GM18498 (cell line): Measurements from ENCODE around the gene LRBA.
"Not testable (repeated sequence)": the region's sequence is repeated elsewhere in the genome, so short reads cannot be mapped to it uniquely, and the experiment has no call there.

ENCODE experiments used
- ATAC-seq: cut with Tn5 transposase; IDR thresholded peaks from one replicate; pipeline ENCODE4 v1.9.1; 2021; ENCODE audit warnings: mild to moderate bottlenecking, moderate library complexity; ENCODE audit not compliant: unreplicated experiment

The LRBA gene

DNA sequence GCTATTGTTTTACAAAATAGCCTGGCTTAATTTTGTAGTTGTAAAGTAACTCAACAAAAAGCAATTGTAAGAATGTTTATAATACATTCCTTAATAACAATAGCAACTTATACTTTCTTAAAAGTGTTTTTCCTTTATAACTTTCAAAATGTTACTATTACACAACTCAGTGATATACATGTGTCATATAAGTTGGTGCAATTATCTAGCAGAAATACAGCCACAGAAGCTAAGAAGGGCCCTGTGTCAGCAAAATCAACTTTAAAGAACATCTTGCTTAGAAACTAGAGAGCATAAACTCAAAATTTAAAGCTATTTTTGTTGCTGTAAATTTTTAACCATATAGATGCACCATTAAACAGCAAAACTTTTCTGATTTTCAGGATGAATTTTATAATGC, 474.5 kb downstream of the LRBA start:
- ATAC-seq: no peak

DNA sequence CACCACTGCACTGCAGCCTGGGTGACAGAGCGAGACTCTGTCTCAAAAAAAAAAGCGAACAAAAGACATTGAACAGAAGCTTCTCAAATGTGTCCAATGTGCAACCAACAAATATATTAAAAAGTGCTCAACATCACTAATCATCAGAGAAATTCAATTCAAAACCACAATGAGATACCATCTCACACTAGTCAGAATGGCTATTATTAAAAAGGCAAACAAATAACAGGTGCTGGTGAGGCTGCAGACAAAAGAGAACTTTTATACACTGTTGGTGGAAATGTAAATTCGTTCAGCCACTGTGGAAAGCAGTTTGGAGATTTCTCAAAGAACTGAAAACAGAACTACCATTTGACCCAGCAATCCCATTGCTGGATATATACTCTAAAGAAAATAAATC, 477.2 kb downstream of the LRBA start:
- ATAC-seq: not testable (repeated sequence)

DNA sequence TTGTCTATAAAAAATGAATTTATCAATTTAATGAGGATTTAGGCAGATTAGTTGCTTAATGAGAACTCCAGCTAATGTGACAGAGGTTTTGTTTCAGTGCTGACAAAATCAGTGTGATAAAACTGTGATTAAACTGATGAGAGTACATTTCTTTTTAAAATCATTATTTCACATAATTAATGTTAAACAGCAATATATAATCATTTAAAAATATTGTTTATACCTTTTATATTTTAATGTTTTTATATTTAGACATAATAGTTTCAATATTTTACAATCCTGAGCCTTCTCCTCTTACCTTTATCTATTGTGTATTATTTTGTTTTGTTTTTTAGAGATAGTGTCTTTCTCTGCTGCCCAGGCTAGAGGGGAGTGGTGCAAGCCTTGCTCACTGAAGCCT, 480.3 kb downstream of the LRBA start:
- ATAC-seq: no peak

DNA sequence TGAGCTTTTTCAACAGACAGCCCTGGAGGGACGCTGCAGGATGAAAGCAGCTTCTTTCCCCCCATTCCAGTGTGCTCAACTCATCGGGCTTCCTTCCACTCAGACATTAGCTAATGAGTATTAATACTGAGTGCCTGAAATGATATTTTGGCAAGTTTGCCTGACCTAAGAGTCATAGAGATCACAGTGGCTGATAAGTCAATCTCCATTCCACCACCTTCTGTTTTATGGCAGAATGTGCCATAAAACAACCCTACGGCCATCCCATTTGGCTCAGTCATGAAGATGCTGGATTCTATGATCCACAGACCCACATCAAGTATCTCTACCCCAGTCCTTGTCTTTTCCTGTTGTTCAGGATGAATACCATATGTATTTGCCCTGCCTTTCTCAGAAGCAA, 481.4 kb downstream of the LRBA start:
- ATAC-seq: no peak

DNA sequence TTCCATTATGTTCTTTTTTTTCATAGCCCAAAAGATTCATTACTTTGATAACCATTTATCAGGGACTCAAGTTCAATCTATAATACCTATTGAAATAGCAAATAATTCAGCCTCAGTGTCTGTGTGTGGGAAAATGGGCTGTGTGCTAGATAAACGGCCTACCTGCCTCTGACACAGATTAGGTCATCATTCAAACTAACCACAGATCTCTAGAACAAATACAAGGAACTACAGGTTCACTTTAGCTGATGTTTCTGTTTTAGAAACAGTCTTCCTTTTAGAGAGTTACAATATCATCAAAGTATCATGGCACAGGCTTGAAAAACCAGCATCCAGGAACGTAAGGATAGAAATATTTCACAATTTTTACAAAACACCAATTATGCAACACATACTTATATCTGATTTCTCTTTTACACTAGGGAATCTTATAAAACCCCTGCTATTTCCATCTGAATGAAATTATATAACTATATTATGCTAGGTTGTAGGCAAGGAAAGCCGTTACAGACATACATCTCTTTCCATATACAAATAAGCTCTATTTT, 489.7 kb downstream of the LRBA start:
- no peak for ATAC-seq

DNA sequence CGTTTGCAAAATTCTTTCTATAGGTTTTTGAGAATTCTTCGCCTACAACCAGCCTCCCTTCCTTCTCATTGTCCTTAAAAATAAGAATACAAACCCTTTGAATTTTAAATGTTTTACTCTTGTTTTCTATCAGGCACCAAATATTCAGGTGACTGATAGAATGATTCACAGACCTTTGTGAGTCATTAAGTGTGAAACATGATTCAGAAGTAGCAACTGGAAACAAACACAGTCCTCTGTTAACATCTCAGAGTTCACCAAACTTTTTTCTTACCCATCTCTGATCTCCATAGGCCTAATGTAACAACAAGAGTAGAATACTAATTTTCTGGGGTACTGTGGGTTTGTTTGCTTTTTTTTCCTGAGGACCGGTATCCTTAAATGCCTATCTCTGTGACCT, 496.5 kb downstream of the LRBA start:
- no peak for ATAC-seq

DNA sequence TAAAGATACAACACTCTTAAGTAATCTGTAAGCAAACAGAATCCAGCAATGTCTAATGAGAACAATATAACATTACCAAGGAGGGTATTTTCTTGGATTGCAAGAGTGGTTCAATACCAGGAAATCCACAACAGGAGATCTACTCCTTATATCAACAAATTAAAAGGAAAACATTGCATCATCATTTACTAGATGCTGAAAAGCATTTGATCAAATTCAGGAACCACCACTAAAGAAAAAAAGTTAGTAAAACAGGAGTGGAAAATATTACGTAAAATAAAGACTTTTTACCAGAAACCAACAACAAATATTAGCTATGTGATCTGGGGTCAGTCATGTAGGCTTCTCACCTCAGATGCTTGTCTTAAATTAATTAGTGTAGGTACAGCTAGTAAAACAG, 499.9 kb downstream of the LRBA start:
- no peak for ATAC-seq

DNA sequence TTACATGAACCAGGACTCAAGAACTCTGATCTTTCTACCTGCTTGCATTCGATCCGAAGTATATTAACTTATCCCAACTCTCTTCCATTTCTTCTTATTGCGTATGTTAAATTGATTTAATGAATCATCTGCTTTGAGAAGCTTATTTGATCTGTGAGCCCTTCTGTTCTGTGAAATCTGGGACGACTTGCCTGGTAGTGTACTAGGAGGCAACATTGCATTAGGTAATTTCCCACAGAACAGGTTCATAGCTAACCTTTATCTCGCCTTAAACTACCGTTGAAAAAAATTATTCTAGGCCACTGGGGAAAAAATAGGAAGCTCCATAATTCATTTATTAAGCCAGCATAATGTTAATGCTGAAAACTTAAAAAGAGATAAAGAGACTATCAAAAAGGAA, 500.4 kb downstream of the LRBA start:
- no peak for ATAC-seq

DNA sequence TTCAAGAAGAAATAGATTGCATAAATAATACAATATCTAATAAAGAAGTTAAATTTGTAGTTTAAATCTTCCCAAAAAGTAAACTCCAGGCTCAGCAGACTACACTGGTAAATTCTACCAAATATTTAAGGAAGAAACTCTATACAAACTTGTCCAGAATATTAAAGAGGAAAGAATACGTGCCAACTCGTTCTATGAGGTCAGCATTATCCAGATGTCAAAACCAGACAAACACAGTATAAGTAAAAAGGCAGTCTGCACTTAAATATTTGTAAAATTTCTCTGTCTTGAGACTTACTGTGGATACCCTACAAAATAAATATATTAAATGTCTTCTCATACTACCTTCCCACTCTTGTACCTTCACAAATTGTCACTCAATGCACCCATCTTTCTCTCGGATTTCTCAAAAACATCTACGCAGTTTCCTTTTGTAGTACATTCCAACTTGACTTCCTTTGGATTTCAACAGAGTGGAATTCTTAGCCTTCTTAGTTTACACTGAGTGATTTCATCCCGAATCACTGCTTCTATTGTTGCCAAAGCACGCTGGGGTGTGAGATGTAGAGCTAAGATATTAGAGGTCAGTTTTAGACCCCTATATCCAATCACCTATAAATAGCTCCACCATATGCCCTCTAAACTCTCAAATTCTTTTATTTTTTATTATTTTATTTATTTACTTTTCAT, 504.8 kb downstream of the LRBA start:
- ATAC-seq: no peak

DNA sequence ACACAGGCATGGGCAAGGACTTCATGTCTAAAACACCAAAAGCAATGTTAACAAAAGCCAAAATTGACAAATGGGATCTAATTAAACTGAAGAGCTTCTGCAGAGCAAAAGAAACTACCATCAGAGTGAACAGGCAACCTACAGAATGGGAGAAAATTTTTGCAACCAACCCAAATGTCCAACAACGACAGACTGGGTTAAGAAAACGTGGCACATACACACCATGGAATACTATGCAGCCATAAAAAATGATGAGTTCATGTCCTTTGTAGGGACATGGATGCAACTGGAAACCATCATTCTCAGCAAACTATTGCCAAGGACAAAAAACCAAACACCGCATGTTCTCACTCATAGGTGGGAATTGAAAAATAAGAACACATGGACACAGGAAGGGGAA, 507.4 kb downstream of the LRBA start:
- not testable (repeated sequence) for ATAC-seq

DNA sequence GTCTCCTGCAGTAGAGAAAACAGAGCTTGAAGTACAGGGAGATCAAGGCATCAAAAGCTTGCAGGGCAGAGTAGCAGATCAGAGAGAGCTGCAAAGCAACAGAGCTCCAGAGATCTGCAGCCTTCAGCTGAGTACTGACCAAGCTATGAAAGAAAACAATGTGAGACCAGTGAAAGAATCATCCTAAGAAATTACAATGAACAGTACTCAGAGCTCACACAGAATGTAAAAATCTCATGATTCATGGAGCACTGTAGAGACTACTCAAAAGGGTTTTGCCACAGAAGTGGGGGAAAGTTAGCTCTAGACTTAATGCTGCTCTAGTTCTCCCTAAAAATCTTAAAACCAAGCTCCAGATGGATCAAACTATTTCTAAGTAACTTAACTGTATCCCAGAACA, 513.1 kb downstream of the LRBA start:
- ATAC-seq: no peak

DNA sequence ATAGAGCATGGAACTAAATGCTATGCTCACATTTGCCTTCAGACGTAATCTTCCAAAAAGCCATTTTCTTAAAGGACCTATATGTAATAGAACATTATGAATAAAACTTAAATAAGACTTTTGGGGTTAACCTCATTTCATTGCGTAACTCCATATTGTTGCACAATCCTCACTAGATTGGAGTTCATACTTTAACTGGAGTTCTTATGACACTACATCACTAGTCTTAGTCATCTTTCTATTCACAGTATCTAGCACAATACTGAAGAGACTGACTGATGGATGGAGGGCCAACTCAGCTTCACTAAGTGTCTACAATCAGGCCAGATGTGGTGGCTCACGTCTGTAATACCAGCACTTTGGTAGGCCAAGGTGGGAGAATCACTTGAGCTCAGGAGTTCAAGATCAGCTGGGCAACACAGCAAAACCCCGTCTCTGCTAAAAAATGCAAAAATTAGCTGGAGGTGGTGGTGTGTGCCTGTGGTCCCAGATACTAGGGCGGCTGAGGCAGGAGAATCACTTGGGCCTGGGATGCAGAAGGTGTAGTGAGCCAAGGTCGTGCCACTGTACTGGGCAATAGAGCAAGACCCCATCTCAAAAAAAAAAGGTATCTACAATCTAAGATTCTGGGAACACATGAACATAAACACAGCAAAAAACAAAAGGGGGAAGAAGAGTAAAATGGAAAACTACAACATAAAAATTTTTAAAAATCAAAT, 513.9 kb downstream of the LRBA start:
- no peak for ATAC-seq

DNA sequence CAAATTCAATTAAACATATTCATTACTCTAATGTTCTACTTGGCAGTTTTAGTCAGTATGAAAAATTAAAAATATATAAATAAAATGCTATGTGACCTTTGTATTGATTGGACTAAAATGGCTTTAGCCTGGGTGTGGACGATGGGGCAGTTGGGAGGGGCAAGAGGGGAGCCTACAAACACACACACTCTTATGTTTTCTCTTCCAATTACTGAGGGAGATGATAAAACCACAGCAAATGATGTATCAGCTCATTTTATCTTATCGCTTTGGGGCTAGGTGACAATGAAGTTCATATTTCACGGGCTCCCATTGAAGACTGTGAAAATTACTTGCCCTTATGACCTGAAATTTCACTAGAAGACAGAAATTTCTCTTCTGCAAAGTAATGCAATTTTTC, 517.5 kb downstream of the LRBA start:
- ATAC-seq: no peak

DNA sequence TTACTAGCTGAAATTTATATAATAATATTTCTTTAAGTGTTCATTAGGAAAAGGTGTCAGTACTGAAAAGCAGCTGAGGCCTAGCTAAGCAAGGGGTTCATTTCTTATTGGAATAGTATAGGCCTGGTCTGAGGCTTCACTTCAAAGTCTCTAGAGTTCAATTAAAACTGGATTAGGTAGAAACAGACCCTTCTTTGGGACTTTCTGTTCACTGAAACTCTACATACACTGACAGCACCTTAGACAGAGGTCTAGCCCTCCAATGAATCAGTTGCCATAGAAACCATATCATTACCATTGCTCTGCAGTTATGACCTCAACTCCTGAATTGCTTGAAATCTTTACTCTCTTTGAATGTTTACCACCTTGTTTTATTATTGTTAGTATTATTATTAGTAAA, 519.5 kb downstream of the LRBA start:
- ATAC-seq: no peak

DNA sequence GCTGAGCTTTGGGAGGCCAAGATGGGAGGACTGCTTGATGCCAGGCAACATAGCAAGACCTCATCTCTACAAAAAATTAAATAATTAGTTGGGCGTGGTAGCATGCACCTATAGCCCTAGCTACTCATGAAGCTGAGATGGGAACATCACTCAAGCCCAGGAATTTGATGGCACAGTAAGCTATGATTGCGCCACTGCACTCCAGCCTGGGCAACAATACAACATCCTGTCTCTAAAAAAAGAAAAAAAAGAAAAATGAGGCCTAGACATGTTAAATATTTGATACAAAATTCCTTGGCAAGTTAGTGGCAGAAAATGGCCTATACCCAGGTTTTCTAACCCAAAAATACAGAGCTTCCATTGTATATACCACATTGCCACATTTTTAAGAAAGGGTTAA, 521.2 kb downstream of the LRBA start:
- ATAC-seq: no peak

DNA sequence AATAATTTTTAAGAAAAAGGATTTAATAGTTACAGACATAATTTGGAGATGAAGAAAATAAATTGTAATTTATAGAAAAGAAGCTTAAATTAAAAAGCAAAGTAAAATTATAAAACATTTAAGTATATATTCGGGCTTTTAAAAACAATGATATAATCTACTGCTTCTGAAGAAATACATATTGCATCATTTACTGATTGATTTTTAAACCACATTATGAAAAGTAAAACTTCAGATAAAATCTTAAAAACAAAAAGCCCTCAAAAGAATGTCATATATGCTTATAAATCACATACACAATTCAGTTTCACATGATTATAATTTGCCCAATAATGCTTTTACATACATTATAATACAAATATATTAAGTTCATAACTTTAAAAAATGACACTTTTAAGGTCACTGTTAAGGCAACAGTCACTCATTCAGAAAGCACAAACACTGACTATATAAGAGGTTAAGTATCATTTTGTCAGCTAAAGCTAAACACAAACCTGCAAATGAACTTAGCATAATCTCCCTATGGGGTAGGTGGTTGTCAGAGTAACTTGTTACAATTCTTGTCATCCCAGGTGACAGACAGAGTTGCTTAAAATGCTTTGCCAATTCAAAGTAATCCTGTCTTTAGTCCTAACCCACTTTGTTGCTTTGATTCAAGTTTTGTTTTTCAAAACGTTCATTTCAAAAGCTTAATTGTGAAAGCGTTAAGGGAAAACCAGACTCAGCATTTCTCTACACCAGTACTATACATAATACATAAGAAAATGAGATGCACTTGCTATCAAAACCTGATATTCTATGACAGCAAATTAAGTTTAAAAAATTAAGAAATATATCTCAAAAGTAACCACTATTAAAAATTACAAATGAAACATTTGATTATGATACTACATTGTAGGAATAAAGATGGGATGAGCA, 523.7 kb downstream of the LRBA start:
- no peak for ATAC-seq

DNA sequence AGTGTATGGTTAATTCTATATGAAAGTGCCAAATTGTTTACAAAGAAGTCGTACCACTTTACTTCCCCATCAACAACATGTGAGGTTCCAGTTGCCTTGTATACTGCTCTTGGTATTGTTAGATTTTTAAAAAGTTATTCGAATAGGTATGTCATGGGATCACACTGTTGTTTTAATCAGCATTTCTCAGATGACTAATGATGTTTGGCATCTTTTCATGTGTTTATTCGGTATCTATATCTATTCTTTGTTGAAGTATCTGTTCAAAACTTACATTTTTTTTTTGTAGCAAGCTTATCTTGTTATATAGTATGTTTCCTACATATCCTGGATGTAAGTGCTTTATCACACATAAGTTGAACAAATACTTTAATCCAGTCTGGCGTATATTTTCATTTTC, 532.5 kb downstream of the LRBA start:
- no peak for ATAC-seq

DNA sequence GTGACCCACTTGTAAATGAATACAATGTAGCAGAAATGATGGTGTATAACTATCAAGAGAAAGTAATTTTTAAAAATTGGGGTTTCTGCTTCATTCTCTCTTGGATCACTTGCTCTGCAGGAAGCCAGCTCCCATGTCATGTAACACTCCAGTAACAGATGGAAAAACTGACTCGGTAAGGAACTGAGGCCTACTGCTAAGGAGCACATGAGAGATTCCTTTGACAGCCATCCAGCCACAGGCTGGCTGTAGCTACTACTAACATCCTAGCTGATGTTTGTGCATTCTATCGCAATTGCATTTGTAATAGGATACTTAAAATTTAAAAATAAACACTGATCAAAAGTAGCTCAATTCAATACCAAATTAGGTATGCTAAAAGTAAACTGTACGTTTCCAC, 535.4 kb downstream of the LRBA start:
- ATAC-seq: no peak

DNA sequence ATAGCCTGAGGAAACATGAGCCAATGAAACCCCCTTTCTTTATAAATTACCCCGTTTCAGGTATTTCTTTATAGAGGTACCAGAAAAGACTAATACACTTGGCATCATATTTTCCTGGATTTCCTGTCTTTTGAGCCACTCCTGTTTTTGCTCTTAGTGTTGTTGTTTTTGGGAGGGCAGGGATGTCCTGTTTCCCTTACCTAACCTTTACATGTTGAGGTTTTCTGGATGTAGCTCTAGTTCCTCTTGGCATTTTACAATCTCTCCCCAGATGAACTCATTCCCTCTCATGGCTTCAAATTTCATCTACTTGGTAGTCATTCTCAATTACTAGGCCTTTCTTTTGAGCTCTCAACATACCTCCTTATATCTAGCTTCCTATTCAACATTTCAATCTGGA, 537.2 kb downstream of the LRBA start:
- no peak for ATAC-seq

DNA sequence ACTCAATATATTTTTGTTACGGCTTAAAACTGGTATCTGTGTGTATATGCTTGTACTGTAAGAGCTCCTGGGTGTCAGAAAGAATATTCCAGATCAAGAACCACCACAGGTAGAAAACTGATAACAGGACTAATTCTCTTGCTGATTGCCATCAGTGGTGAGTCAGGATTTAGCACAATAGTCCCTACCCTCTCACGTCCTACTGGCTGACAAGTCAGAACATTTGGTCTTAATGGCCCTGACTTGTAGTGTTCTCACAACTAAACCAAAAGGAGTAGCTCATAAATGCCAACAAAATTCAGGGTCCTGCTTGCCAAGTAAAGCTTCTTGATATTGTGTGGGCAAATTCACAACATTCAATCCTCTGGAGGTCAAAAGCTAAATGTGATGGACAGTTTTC, 538.3 kb downstream of the LRBA start:
- no peak for ATAC-seq

DNA sequence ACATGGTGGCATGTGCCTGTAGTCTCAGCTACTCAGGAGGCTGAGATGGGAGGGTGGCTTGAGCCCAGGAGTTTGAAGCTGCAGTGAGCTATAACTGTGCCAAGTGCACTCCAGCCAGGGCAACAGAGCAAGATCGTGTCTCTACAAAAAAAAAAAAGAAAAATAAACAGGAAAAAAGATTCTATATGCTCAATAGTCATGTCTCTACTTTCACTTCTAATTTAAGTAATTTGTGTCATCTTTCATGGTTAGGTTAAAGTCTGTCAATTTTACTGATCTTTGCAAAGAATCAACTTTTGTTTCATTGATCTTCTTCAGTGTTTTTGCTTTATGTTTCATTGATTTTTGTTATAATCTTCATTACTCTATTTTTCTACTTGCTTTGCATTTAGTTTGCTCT, 539.3 kb downstream of the LRBA start:
- no peak for ATAC-seq

DNA sequence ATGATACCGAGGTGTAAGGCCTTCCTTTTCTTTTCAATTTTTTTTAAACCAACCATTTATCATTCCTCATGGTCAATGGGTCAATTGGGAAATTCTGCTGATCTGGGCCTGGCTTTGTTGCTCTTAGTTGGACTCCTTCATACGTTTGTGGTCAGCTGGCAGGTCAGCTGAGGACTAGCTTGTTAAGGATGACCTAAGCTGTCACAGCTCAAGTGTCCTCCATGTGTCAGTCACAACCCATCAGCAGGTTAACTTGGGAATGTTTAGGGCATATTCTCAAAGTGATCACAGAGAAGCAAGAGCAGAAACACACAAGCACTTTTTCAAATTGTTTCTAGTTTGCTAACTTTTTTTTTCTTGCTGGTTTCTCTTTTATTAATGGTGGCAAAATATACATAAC, 550.6 kb downstream of the LRBA start:
- ATAC-seq: no peak
